HG02885 (cell line): ENCODE measurements around the gene ALDOB.

ENCODE experiments used
- ATAC-seq: cut with Tn5 transposase; IDR thresholded peaks from one replicate; pipeline ENCODE4 v1.9.1; 2021; ENCODE audit warnings: mild to moderate bottlenecking; ENCODE audit not compliant: unreplicated experiment, poor library complexity

ALDOB gene

DNA sequence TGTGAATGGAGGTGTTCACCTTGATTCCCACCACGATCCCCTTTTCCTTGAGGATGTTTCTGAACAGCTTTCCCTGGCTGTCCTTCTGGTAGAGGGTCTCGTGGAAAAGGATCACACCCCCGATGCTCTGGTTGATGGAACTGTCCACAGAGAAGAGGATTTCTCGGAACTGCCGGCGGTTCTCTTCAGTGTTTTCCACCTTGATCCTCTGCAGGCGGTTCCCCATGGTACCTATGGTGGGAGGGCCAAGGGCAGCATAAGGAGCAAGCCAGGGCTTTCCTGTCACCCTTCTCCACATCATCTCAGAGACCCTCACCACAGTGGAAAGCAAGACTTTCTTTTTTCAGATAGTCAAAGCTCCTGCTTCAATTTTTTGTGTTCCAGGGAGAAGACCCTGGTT lies 5.8 kb downstream of the ALDOB start:
- ATAC-seq: no peak

DNA sequence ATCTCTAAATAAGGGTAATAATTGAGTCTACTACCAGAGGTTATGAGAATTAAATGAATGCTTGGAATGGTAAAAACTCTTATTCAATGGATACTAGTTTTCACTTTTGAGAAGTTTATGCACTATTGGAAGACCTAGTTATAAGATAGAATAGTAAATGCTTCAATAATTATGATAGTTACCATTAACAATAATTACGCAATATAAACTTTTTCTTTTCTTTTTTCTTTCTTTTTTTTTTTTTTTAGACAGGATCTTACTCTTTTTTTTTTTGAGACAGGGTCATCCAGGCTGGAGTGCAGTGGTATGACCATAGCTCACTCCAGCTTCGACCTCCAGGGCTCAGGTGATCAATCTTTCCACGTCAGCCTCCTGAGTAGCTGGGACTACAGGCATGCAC lies 6.7 kb downstream of the ALDOB start:
- no peak for ATAC-seq

DNA sequence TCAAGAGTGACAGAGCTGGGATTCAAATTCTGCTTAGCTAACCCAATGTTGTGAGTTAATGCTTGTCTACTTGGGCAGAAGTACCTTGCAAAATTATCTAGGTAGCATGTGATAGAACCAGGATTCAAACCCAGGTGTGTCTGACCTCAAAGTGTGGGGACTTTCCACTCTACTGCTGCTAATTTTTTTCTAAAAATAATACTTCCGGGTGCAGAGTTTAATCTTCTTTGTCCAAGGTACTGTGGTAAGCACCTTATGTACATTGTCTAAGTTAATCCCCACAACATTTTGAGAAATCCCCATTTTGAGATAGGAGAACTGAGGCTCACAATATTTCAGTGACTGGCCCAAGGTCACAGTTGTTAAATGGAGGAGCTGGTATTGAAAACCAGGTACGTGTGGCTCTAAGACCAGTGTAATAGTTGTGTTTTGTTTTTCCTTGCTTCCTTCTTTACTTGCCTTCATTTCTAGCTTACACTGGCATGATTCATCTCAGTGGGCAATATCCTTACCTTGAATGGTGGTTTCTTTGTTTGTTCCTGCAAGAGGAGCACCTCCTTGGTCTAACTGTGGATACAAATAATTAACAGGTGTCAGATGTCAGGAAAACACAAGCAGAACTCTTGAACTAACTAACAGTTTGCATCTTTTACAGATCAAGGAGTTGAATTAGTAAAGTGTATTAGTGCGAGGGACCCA lies 7.5 kb downstream of the ALDOB start:
- peak; percentile 82 for ATAC-seq

GRCh38 chr9:101427358-101427757 lies 8.2 kb downstream of the ALDOB start:
- no peak for ATAC-seq

DNA sequence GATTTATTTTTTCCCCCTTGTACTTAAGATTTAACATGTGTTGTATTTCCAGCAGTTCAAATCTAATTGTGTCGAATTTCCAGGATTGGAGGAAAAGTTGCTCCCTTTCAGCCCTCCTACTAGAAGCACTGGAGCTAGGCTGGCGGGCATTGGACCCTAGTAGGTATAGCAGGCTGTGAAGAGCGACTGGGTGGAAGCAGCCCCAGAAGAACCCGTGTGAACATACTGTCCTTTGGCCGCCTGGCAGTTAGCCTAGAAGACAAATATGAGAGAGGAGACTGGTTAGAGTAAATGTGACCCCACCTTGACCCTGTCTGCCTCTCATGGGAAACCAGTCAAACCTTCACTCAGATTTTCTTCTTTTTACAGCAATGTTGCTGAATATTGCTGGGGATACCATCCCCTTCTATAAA lies 13.9 kb downstream of the ALDOB start:
- no peak for ATAC-seq

- ATAC-seq: no peak
Observed at GRCh38 chr9:101419863-101420262, 15.7 kb downstream of the ALDOB start.

- ATAC-seq: no peak
Observed at GRCh38 chr9:101418518-101419430, 16.8 kb downstream of the ALDOB start.

DNA sequence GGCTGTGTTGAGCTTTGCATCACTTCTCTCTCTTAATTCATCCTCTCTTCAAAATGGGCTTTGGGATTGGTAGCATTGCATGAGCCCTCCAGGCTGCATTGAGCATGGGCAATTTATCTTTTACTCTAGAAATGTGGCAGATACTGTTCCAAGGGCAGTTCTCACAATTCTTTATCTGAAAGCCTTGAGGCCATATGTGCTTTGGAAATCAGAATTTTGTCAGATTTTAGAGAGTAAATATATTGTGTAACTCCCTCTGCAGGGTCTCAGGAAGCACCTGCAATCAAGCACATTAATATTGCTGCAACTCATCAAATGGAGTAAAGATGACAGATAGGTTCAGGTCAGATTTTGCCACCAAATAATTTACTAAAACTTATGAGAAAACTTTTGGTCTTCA lies 17.6 kb downstream of the ALDOB start:
- ATAC-seq: no peak

GRCh38 chr9:101417389-101417788 lies 18.2 kb downstream of the ALDOB start:
- no peak for ATAC-seq

GRCh38 chr9:101415578-101415977 lies 20.0 kb downstream of the ALDOB start:
- no peak for ATAC-seq

- no peak for ATAC-seq
Observed at GRCh38 chr9:101414839-101415238, 20.7 kb downstream of the ALDOB start.

DNA sequence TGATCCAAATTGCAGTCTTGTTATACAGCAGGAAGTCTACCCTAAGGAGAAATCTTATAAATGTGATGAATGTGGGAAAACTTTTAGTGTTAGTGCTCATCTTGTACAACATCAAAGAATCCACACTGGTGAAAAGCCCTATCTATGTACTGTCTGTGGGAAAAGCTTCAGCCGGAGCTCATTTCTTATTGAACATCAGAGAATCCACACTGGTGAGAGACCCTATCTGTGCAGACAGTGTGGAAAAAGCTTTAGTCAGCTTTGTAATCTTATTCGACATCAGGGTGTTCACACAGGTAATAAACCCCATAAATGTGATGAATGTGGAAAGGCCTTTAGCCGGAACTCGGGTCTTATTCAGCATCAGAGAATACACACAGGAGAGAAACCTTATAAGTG lies 26.5 kb downstream of the ALDOB start:
- no peak for ATAC-seq

DNA sequence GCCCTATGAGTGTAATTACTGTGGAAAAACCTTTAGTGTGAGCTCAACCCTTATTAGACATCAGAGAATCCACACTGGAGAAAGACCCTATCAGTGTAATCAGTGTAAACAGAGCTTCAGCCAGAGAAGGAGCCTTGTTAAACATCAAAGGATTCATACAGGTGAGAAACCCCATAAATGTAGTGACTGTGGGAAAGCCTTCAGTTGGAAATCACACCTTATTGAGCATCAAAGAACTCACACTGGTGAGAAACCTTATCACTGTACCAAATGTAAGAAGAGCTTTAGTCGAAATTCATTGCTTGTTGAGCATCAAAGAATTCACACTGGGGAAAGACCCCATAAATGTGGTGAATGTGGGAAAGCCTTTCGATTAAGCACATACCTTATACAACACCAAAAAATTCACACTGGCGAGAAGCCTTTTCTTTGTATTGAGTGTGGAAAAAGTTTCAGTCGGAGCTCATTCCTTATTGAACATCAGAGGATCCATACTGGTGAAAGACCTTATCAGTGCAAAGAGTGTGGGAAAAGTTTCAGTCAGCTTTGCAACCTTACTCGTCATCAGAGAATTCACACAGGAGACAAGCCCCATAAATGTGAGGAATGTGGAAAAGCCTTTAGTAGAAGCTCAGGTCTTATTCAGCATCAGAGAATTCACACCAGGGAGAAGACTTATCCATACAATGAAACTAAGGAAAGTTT lies 27.0 kb downstream of the ALDOB start:
- no peak for ATAC-seq

GRCh38 chr9:101403516-101404285 lies 31.9 kb downstream of the ALDOB start:
- no peak for ATAC-seq

- ATAC-seq: no peak
Observed at GRCh38 chr9:101400120-101400519, 35.5 kb downstream of the ALDOB start.

GRCh38 chr9:101399643-101399970 lies 36.0 kb downstream of the ALDOB start:
- ATAC-seq: no peak

DNA sequence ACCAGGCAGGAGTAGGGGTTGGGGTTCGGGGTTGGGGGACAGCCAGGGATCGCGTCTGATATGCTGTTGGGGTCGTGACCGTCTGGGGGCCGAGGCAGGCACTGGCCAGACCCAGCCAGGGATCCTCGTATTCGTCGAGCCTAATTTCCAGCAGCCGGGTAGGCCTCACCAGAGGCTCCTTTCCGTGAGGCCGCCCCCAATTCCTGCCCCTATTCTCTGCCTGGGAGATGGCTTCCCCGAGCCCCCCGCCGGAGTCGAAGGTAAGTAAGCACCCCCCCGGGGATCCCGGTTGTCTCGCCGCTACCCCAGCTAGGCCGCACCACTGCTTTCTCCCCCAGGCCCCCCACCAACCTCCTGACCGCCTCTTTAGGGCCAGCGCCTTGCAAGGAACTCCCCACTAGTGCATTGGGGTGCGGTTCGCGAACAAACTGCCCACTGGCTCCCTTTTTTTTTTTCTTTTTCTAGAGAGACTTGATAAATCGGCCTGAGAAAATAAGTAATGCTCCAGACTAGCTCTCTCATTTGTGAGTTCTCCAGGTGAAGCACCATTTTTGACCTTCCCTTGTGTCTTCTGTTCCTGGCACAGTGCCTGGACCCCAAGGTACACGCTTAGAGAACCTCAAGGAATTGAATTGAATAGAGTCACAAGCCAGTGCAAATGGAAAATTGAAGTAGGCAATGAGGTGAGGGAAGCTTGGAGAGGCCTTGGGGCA lies 36.5 kb downstream of the ALDOB start:
- no peak for ATAC-seq

GRCh38 chr9:101398068-101398929 lies 37.3 kb downstream of the ALDOB start, which contains the start of the genes MRPL50 and ZNF189:
Gene MRPL50 (minus strand): TSS chr9:101398618. CDS start chr9:101398592, 26 bp downstream.
Gene ZNF189 (plus strand): TSS chr9:101398851. CDS start chr9:101399157, 306 bp downstream.
- ATAC-seq: peak; percentile 96

- no peak for ATAC-seq
Observed at GRCh38 chr9:101397746-101398067, 37.9 kb downstream of the ALDOB start.
